ENCODE measurements around the gene CHPF. TPM values are rescaled to one million over a fixed set of nuclear protein-coding genes. Genes with fewer than 3 reads are reported as not detected.

CHPF gene
- total RNA-seq, 1 experiment from 2014 or later = 26.4 TPM

DNA sequence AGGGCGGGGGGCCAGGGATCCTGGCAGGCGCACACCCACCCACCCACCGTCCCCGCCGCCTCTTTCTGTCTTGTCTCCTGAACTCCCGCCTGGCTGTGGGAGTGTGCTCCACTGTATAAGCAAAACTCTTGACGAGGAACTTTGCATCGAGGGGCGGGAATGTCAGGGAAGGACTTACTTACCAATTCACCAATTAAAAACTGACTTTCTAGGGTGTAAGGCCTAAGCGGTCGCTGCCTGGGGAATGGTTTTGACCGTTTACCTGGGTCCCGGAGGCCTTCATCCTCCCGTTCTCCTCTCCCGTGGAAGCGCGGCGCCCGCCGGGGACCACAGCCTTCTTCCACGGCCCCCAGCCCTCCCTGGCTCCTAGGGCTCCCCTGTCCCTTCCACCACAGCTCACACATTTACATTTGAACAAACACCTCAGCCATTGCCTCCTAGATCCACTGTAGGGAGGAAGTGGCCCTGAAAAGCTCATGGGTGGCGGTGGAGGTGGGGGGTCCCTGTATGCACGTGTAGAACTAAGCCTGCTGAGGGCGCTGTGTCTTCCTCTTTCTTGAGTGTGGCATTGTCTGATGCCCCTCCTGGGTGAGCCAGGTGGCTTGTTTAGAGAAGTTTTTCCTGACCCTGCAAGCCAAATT lies 20.5 kb downstream of the CHPF start:
- peaks cover 9% of the 10 kb centered on the region for H3K27me3 Mint-ChIP-seq (ENCODE audit: insufficient read depth, unreplicated experiment)
- H3K36me3 Mint-ChIP-seq (ENCODE audit: insufficient read depth, unreplicated experiment) = no peaks in the 10 kb centered on the region
- no peaks in the 10 kb centered on the region for H3K9me3 ChIP-seq
- no peak overlapping the region for H3K27ac Mint-ChIP-seq (ENCODE audit: unreplicated experiment)
- no peaks in the 10 kb centered on the region for H3K27me3 ChIP-seq (replicated peaks; ENCODE audit: control insufficient read depth, insufficient read depth, low read length)
- no peaks in the 10 kb centered on the region for H3K36me3 ChIP-seq (ENCODE audit: control insufficient read depth, insufficient read depth, low read length)
- no peaks in the 10 kb centered on the region for H3K9me3 Mint-ChIP-seq (ENCODE audit: unreplicated experiment)
- H3K4me3 ChIP-seq (ENCODE audit: low read depth, low read length) = no peak overlapping the region
- no peak for DNase-seq
- H3K4me3 Mint-ChIP-seq (ENCODE audit: unreplicated experiment) = peak overlapping the region; percentile 39
- H3K4me1 Mint-ChIP-seq (ENCODE audit: low read depth, unreplicated experiment) = peaks cover 26% of the 10 kb centered on the region
- BruUV-seq (replicated peaks) = no TSS peak
- CTCF ChIA-PET = interaction anchor here (0.5 to 1.3 kb wide), 5 partner anchors 10 to 132 kb away, joined by 3 to 5 read pairs (median 4); partner anchors contain the start of gene GMPPA
- POLR2A ChIA-PET = no interaction called here
- TF ChIP-seq, protein P1, sequence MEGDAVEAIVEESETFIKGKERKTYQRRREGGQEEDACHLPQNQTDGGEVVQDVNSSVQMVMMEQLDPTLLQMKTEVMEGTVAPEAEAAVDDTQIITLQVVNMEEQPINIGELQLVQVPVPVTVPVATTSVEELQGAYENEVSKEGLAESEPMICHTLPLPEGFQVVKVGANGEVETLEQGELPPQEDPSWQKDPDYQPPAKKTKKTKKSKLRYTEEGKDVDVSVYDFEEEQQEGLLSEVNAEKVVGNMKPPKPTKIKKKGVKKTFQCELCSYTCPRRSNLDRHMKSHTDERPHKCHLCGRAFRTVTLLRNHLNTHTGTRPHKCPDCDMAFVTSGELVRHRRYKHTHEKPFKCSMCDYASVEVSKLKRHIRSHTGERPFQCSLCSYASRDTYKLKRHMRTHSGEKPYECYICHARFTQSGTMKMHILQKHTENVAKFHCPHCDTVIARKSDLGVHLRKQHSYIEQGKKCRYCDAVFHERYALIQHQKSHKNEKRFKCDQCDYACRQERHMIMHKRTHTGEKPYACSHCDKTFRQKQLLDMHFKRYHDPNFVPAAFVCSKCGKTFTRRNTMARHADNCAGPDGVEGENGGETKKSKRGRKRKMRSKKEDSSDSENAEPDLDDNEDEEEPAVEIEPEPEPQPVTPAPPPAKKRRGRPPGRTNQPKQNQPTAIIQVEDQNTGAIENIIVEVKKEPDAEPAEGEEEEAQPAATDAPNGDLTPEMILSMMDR (IDR thresholded peaks at IDR 0.05; ENCODE audit: insufficient read depth in 1 of 2, low read depth in 1 of 2, low read length in 1 of 2, severe bottlenecking in 1 of 2, unreplicated experiment in 1 of 2) = no peak
- intact Hi-C loops (cut with micrococcal nuclease; ENCODE audit: unreplicated experiment) = no loop called here
- peaks cover 25% of the 10 kb centered on the region for H3K4me1 ChIP-seq

DNA sequence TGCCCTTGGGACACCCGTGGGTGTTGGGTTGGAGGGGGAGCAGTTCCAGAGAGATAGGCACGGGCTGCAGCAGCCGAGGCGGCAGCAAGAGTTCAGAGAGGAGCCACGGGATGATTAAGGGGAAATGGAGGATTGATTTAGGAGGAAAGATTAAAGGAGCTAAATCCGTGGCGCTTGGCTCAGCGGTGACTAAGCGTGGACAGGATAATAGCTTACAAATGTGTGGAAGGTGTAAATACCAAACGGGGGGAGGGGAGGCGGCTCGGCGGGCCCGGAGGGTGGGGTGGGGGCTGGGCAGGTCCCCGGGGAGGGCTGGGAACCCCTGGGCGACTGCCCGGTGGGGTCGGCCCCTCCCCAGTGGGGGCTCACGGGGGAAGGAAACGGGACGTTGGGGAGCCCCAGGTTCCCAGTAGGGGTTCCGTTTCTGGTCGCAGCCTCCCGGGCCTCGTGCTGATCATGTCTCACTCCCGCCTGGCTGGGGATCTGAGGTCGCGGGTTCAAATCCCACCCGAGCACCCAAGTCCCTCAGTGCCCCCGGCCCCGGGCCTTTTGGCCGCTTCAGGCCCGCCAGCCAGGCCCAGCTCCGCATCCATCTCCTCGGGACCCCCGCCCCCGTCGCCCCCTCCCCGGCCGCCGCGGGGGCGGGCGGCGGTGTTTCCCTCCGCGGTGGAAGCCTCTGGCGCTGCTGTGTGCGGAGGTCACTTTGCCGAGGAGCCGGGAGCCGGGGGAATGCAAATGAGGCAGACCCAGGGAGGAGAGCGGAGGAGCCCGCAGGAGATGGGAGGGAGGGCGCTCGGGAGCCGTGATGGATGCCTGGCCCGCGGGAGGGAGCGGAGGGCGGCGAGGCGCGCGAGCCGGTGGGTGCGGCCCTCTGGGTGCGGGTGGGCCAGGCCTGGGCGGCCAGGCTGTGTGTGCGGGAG lies 21.2 kb downstream of the CHPF start:
- no peaks in the 10 kb centered on the region for H3K36me3 ChIP-seq (ENCODE audit: control insufficient read depth, insufficient read depth, low read length)
- BruUV-seq (replicated peaks) = no TSS peak
- ChIA-PET CTCF (interaction anchor here (0.5 to 3.1 kb wide), 4 partner anchors 7 to 24 kb away, joined by 3 to 27 read pairs (median 8); partner anchors contain the start of gene GMPPA), POLR2A (no interaction called here)
- peaks cover 9% of the 10 kb centered on the region for H3K27me3 Mint-ChIP-seq (ENCODE audit: insufficient read depth, unreplicated experiment)
- H3K4me1 ChIP-seq = peaks cover 25% of the 10 kb centered on the region
- H3K9me3 ChIP-seq = no peaks in the 10 kb centered on the region
- peak overlapping the region; percentile 58 for H3K4me3 Mint-ChIP-seq (ENCODE audit: unreplicated experiment)
- peak overlapping the region; percentile 73 for H3K27ac Mint-ChIP-seq (ENCODE audit: unreplicated experiment)
- peaks cover 26% of the 10 kb centered on the region for H3K4me1 Mint-ChIP-seq (ENCODE audit: low read depth, unreplicated experiment)
- DNase-seq = peak in 1 of 2 experiments; percentile 45
- H3K27me3 ChIP-seq (replicated peaks; ENCODE audit: control insufficient read depth, insufficient read depth, low read length) = no peaks in the 10 kb centered on the region
- H3K4me3 ChIP-seq (ENCODE audit: low read depth, low read length) = no peak overlapping the region
- H3K9me3 Mint-ChIP-seq (ENCODE audit: unreplicated experiment) = no peaks in the 10 kb centered on the region
- H3K36me3 Mint-ChIP-seq (ENCODE audit: insufficient read depth, unreplicated experiment) = no peaks in the 10 kb centered on the region
- intact Hi-C loops (cut with micrococcal nuclease; ENCODE audit: unreplicated experiment) = no loop called here
- TF ChIP-seq, protein P1 (IDR thresholded peaks at IDR 0.05; ENCODE audit: insufficient read depth in 1 of 2, low read depth in 1 of 2, low read length in 1 of 2, severe bottlenecking in 1 of 2, unreplicated experiment in 1 of 2) = no peak

Data from Caco-2 (cell line).